Retina (tissue), 1 donor: ENCODE measurements around the gene TREML4.
"Not testable (repeated sequence)": the region's sequence is repeated elsewhere in the genome, so short reads cannot be mapped to it uniquely, and the experiment has no call there.

ENCODE experiments used
- DNase-seq: peaks from one replicate; pipeline ENCODE4 v3.0.0-alpha.2; 2016

Gene TREML4

GRCh38 chr6:41208439-41209106 lies 19.6 kb upstream of the TREML4 start:
- no peak for DNase-seq

- DNase-seq: no peak
Observed at GRCh38 chr6:41209547-41210320, 18.4 kb upstream of the TREML4 start.

- no peak for DNase-seq
Observed at GRCh38 chr6:41214559-41215238, 13.4 kb upstream of the TREML4 start.

- peak; percentile 57 for DNase-seq
Observed at GRCh38 chr6:41215777-41216176, 12.4 kb upstream of the TREML4 start.

GRCh38 chr6:41216616-41217015 lies 11.5 kb upstream of the TREML4 start:
- DNase-seq: no peak

GRCh38 chr6:41222045-41222444 lies 6.1 kb upstream of the TREML4 start:
- no peak for DNase-seq

GRCh38 chr6:41222513-41222912 lies 5.6 kb upstream of the TREML4 start:
- no peak for DNase-seq

- DNase-seq: no peak
Observed at GRCh38 chr6:41224800-41225199, 3.3 kb upstream of the TREML4 start.

- no peak for DNase-seq
Observed at GRCh38 chr6:41226752-41227151, 1.4 kb upstream of the TREML4 start.

GRCh38 chr6:41228616-41229015 lies 467 bp downstream of the TREML4 start:
- no peak for DNase-seq

- DNase-seq: no peak
Observed at GRCh38 chr6:41229721-41230120, 1.6 kb downstream of the TREML4 start.

GRCh38 chr6:41231246-41231645 lies 3.1 kb downstream of the TREML4 start:
- no peak for DNase-seq

- DNase-seq: no peak
Observed at GRCh38 chr6:41232667-41233066, 4.5 kb downstream of the TREML4 start.

- no peak for DNase-seq
Observed at GRCh38 chr6:41236276-41236675, 8.1 kb downstream of the TREML4 start.

- DNase-seq: no peak
Observed at GRCh38 chr6:41237128-41237527, 9.0 kb downstream of the TREML4 start.

- DNase-seq: peak; percentile 39
Observed at GRCh38 chr6:41239467-41240159, 11.5 kb downstream of the TREML4 start.

- DNase-seq: not testable (repeated sequence)
Observed at GRCh38 chr6:41246529-41246928, 18.4 kb downstream of the TREML4 start.

- no peak for DNase-seq
Observed at GRCh38 chr6:41247288-41247865, 19.2 kb downstream of the TREML4 start.

- no peak for DNase-seq
Observed at GRCh38 chr6:41247882-41248705, 19.9 kb downstream of the TREML4 start.

GRCh38 chr6:41252401-41253169 lies 24.4 kb downstream of the TREML4 start:
- no peak for DNase-seq

GRCh38 chr6:41255110-41255509 lies 27.0 kb downstream of the TREML4 start:
- DNase-seq: no peak
